GM13977 (cell line): ENCODE data around the gene RASA3.

Experiments used
- DNase-seq: peaks from one replicate; pipeline ENCODE4 v3.0.0; 2012; ENCODE audit warnings: low spot score
- CTCF ChIP-seq: IDR thresholded peaks from 2 replicates; pipeline ENCODE4 v1.5.1; 2012; ENCODE audit warnings: mild to moderate bottlenecking, control low read depth; ENCODE audit not compliant: insufficient read depth; ENCODE audit errors: extremely low read depth, missing control alignments
- in situ Hi-C: fragments of 300-500 bp; cut with MboI; formaldehyde crosslinking; loops from one replicate; pipeline ENCODE4 v1.12.0; 2022; ENCODE audit warnings: low sequenced_read_pairs, low pct_unique_long_range_greater_than_20kb, mixed read lengths, inconsistent platforms; ENCODE audit not compliant: unreplicated experiment

RASA3 gene

GRCh38 chr13:114089341-114089740 lies 43.1 kb downstream of the RASA3 start:
- in situ Hi-C loops = no loop called here
- no peak for TF ChIP-seq CTCF
- no peak for DNase-seq

GRCh38 chr13:114088863-114089262 lies 43.6 kb downstream of the RASA3 start:
- no peak for DNase-seq
- in situ Hi-C loops = no loop called here
- TF ChIP-seq CTCF = no peak

- no peak for TF ChIP-seq CTCF
- no peak for DNase-seq
- in situ Hi-C loops = no loop called here
Observed at GRCh38 chr13:114088234-114088633, 44.2 kb downstream of the RASA3 start.

- no peak for TF ChIP-seq CTCF
- in situ Hi-C loops = no loop called here
- DNase-seq = no peak
Observed at GRCh38 chr13:114087430-114087829, 45.0 kb downstream of the RASA3 start.

GRCh38 chr13:114082849-114083645 lies 49.4 kb downstream of the RASA3 start:
- in situ Hi-C loops = no loop called here
- DNase-seq = no peak
- no peak for TF ChIP-seq CTCF

GRCh38 chr13:114081761-114082681 lies 50.4 kb downstream of the RASA3 start:
- no peak for DNase-seq
- no peak for TF ChIP-seq CTCF

More at GRCh38 chr13:114081761-114082681, 50.4 kb downstream of the RASA3 start:
- in situ Hi-C loops = no loop called here
